ENCODE data around the gene XDH. TPM values are rescaled to one million over a fixed set of nuclear protein-coding genes. Genes with fewer than 3 reads are reported as not detected.
A peak's percentile ranks its signal among the peaks of the same experiment; 100 is the strongest.

XDH gene
- total RNA-seq, 1 experiment from 2014 or later, result 0.91 TPM

- Histone ChIP-seq H4K20me1 (ENCODE audit: low read length) (no peaks in the 10 kb centered on the region), H3K4me3 (ENCODE audit: low read length) (no peak overlapping the region), H3K4me2 (ENCODE audit: low read length) (no peak overlapping the region), H3K9me2 (replicated peaks; ENCODE audit: low read length) (no peaks in the 10 kb centered on the region), H3K36me3 (ENCODE audit: low read depth, low read length) (no peaks in the 10 kb centered on the region), H3K9ac (ENCODE audit: low read length) (no peak overlapping the region), H2AFZ (ENCODE audit: low read length) (no peak overlapping the region), H3K27me3 (ENCODE audit: low read length) (no peaks in the 10 kb centered on the region), H3F3A (ENCODE audit: low read length, unreplicated experiment) (no peaks in the 10 kb centered on the region), H3K27ac (ENCODE audit: low read length) (peak overlapping the region; percentile 95), H3K9me3 (ENCODE audit: low read length) (no peaks in the 10 kb centered on the region), H3K79me2 (ENCODE audit: low read length) (no peaks in the 10 kb centered on the region), H3K4me1 (ENCODE audit: insufficient read depth, low read length) (peaks cover 46% of the 10 kb centered on the region)
- POLR2A ChIA-PET (ENCODE audit: unreplicated experiment), result no interaction called here
- intact Hi-C loops (cut with micrococcal nuclease), result loop anchor here (2.0 to 10.0 kb wide), 2 partner anchors 99 to 389 kb away; no protein-coding TSS in a partner anchor
- DNase-seq (peak; percentile 14), ATAC-seq (no peak)
- CTCF ChIA-PET, result no interaction called here
- BruUV-seq (replicated peaks), result no TSS peak
- TF ChIP-seq CTCF (conservative IDR thresholded peaks at IDR 0.05; ENCODE audit: low read depth, low read length) (no peak), EZH2phosphoT487 (IDR thresholded peaks at IDR 0.05; ENCODE audit: borderline replicate concordance, low read length) (no peak), EZH2 (IDR thresholded peaks at IDR 0.05; ENCODE audit: low read length, unreplicated experiment) (no peak)
Observed at GRCh38 chr2:31335921-31336585, 78.5 kb downstream of the XDH start.

- Histone ChIP-seq H3K4me1 (ENCODE audit: insufficient read depth, low read length) (peaks cover 46% of the 10 kb centered on the region), H3K79me2 (ENCODE audit: low read length) (no peaks in the 10 kb centered on the region), H3K4me3 (ENCODE audit: low read length) (no peak overlapping the region), H3K27me3 (ENCODE audit: low read length) (no peaks in the 10 kb centered on the region), H3K4me2 (ENCODE audit: low read length) (peak overlapping the region; percentile 57), H3K9ac (ENCODE audit: low read length) (peak overlapping the region; percentile 69), H3K9me3 (ENCODE audit: low read length) (no peaks in the 10 kb centered on the region), H2AFZ (ENCODE audit: low read length) (no peak overlapping the region), H4K20me1 (ENCODE audit: low read length) (no peaks in the 10 kb centered on the region), H3F3A (ENCODE audit: low read length, unreplicated experiment) (no peaks in the 10 kb centered on the region), H3K36me3 (ENCODE audit: low read depth, low read length) (no peaks in the 10 kb centered on the region), H3K9me2 (replicated peaks; ENCODE audit: low read length) (no peaks in the 10 kb centered on the region), H3K27ac (ENCODE audit: low read length) (peak overlapping the region; percentile 95)
- CTCF ChIA-PET, result interaction anchor here (0.7 to 1.1 kb wide), 3 partner anchors 50 to 623 kb away, joined by 4 to 7 read pairs (median 5); partner anchors contain the start of gene EHD3
- intact Hi-C loops (cut with micrococcal nuclease), result loop anchor here (1.0 to 10.0 kb wide), 5 partner anchors 50 to 390 kb away; no protein-coding TSS in a partner anchor
- POLR2A ChIA-PET (ENCODE audit: unreplicated experiment), result no interaction called here
- BruUV-seq (replicated peaks), result TSS peak; percentile 78
- no peak for TF ChIP-seq EZH2phosphoT487 (IDR thresholded peaks at IDR 0.05; ENCODE audit: borderline replicate concordance, low read length)
- no peak for TF ChIP-seq EZH2 (IDR thresholded peaks at IDR 0.05; ENCODE audit: low read length, unreplicated experiment)
- TF ChIP-seq CTCF (conservative IDR thresholded peaks at IDR 0.05; ENCODE audit: low read depth, low read length), result no peak
- ATAC-seq, result peak; percentile 87
- DNase-seq, result peak; percentile 93
Observed at GRCh38 chr2:31334311-31335026, 80.1 kb downstream of the XDH start.
